HEK293 (cell line): ENCODE data around the gene ZFYVE28.

Experiments
- CTCF ChIA-PET: fragments of 350-600 bp; formaldehyde crosslinking; extraction: SDS; loops from one replicate; lab custom pipeline; 2021; ENCODE audit warnings: antibody characterized with exemption; lab: Yijun Ruan, JAX
- POLR2A ChIA-PET: fragments of 300-600 bp; formaldehyde crosslinking; extraction: SDS; loops from one replicate; lab custom pipeline; 2020; ENCODE audit warnings: antibody characterized with exemption, inconsistent platforms; lab: Yijun Ruan, JAX
- H3K27ac ChIP-seq: fragments of 200-500 bp; sonication (Bioruptor generic); 2 replicates; pipeline ENCODE4 v1.5.1; 2014; ENCODE audit warnings: low read depth, low read length, control low read depth, inconsistent platforms; ENCODE audit errors: extremely low read depth
- H3K36me3 ChIP-seq, 2 experiments: fragments of 200-500 bp in 1 of 2; sonication (Bioruptor generic) in 1 of 2; 1 replicate in 1 of 2; 2 replicates in 1 of 2; pipeline ENCODE4 v1.5.1; 2014 to 2017; ENCODE audit warnings: inconsistent platforms in 2 of 2, low read length in 2 of 2; ENCODE audit not compliant: control insufficient read depth in 2 of 2, insufficient read depth in 1 of 2
- H3K4me1 ChIP-seq: fragments of 200-500 bp; sonication (Bioruptor generic); 2 replicates; pipeline ENCODE4 v1.5.1; 2014; ENCODE audit warnings: mild to moderate bottlenecking, low read length, inconsistent platforms; ENCODE audit not compliant: control insufficient read depth, insufficient read depth
- H3K4me3 ChIP-seq: 2 replicates; pipeline ENCODE4 v1.5.1; 2011; ENCODE audit warnings: low read depth, mild to moderate bottlenecking, control low read depth, low read length, moderate library complexity
- H3K9me3 ChIP-seq: fragments of 200-500 bp; sonication (Bioruptor generic); 2 replicates; pipeline ENCODE4 v1.5.1; 2014; ENCODE audit warnings: low read depth, low read length, inconsistent platforms; ENCODE audit not compliant: control insufficient read depth, insufficient read depth
- HOXA7 ChIP-seq: sonication (generic); formaldehyde crosslinking; IDR thresholded peaks from 2 replicates; pipeline ENCODE4 v1.8.1; 2022; ENCODE audit warnings: missing genetic modification reagents, borderline replicate concordance
- KLF16 ChIP-seq: fragments of 450-650 bp; formaldehyde crosslinking; IDR thresholded peaks from 2 replicates; pipeline ENCODE4 v1.5.1; 2017; ENCODE audit warnings: missing biosample characterization, missing genetic modification characterization
- MEIS1 ChIP-seq: sonication (generic); formaldehyde crosslinking; IDR thresholded peaks from 2 replicates; pipeline ENCODE4 v1.8.1; 2022; ENCODE audit warnings: missing genetic modification reagents, mild to moderate bottlenecking, borderline replicate concordance
- PRDM4 ChIP-seq: fragments of 450-650 bp; formaldehyde crosslinking; IDR thresholded peaks from 2 replicates; pipeline ENCODE4 v1.5.1; 2017; ENCODE audit warnings: missing biosample characterization, missing genetic modification characterization
- REST ChIP-seq: fragments of 450-650 bp; formaldehyde crosslinking; IDR thresholded peaks from 2 replicates; pipeline ENCODE4 v1.5.1; 2016; ENCODE audit warnings: missing biosample characterization, missing genetic modification characterization
- TSHZ1 ChIP-seq: fragments of 450-650 bp; formaldehyde crosslinking; IDR thresholded peaks from 2 replicates; pipeline ENCODE4 v1.5.1; 2016; ENCODE audit warnings: missing biosample characterization, missing genetic modification characterization, borderline replicate concordance
- YY2 ChIP-seq: fragments of 450-650 bp; formaldehyde crosslinking; IDR thresholded peaks from 2 replicates; pipeline ENCODE4 v1.5.1; 2016; ENCODE audit warnings: missing biosample characterization, missing genetic modification characterization
- ZBTB26 ChIP-seq: fragments of 450-650 bp; formaldehyde crosslinking; optimal IDR thresholded peaks from 2 replicates; pipeline ENCODE3; 2016; ENCODE audit warnings: missing biosample characterization, mild to moderate bottlenecking, missing genetic modification characterization
- ZBTB49 ChIP-seq: fragments of 450-650 bp; formaldehyde crosslinking; IDR thresholded peaks from 2 replicates; pipeline ENCODE4 v1.5.1; 2016; ENCODE audit warnings: missing biosample characterization, missing genetic modification characterization, low read depth
- ZBTB8A ChIP-seq: fragments of 450-650 bp; formaldehyde crosslinking; IDR thresholded peaks from 2 replicates; pipeline ENCODE4 v1.5.1; 2016; ENCODE audit warnings: missing biosample characterization, missing genetic modification characterization
- ZIC2 ChIP-seq: fragments of 450-650 bp; formaldehyde crosslinking; IDR thresholded peaks from 2 replicates; pipeline ENCODE4 v1.5.1; 2016; ENCODE audit warnings: missing biosample characterization, missing genetic modification characterization
- ZNF175 ChIP-seq: fragments of 450-650 bp; formaldehyde crosslinking; IDR thresholded peaks from 2 replicates; pipeline ENCODE4 v1.5.1; 2016; ENCODE audit warnings: missing biosample characterization, missing genetic modification characterization
- ZNF184 ChIP-seq: fragments of 450-650 bp; IDR thresholded peaks from 2 replicates; pipeline ENCODE4 v1.5.1; 2018; ENCODE audit warnings: missing biosample characterization, mild to moderate bottlenecking, missing genetic modification characterization
- ZNF324 ChIP-seq: fragments of 450-650 bp; formaldehyde crosslinking; IDR thresholded peaks from 2 replicates; pipeline ENCODE4 v1.5.1; 2016; ENCODE audit warnings: missing biosample characterization, missing genetic modification characterization
- ZNF366 ChIP-seq: fragments of 450-650 bp; formaldehyde crosslinking; conservative IDR thresholded peaks from 2 replicates; pipeline ENCODE4 v1.5.1; 2016; ENCODE audit warnings: missing biosample characterization, missing genetic modification characterization
- ZNF416 ChIP-seq: fragments of 450-650 bp; formaldehyde crosslinking; IDR thresholded peaks from 2 replicates; pipeline ENCODE4 v1.5.1; 2016; ENCODE audit warnings: missing biosample characterization, missing genetic modification characterization
- ZNF529 ChIP-seq: fragments of 450-650 bp; formaldehyde crosslinking; IDR thresholded peaks from 2 replicates; pipeline ENCODE4 v1.5.1; 2017; ENCODE audit warnings: missing genetic modification characterization, missing biosample characterization; ENCODE audit not compliant: insufficient replicate concordance
- ZNF571 ChIP-seq: fragments of 450-650 bp; formaldehyde crosslinking; IDR thresholded peaks from 2 replicates; pipeline ENCODE4 v1.5.0; 2017; ENCODE audit warnings: missing biosample characterization, missing genetic modification characterization
- ZNF654 ChIP-seq: fragments of 450-650 bp; formaldehyde crosslinking; IDR thresholded peaks from 2 replicates; pipeline ENCODE4 v1.5.1; 2016; ENCODE audit warnings: low read depth, missing biosample characterization, missing genetic modification characterization
- ZNF658 ChIP-seq: fragments of 450-650 bp; formaldehyde crosslinking; IDR thresholded peaks from 2 replicates; pipeline ENCODE4; 2016; ENCODE audit warnings: missing biosample characterization, missing genetic modification characterization

The ZFYVE28 gene

GRCh38 chr4:2339458-2340271, 78.8 kb downstream of the ZFYVE28 start (continued):
- no peak for TF ChIP-seq ZNF529 (tag by site-specific recombination)

- H3K36me3 ChIP-seq = no peaks in the 10 kb centered on the region
- no peaks in the 10 kb centered on the region for H3K9me3 ChIP-seq
- ChIA-PET POLR2A (interaction anchor here (0.7 kb wide), 1 partner anchor 24 kb away, joined by 3 read pairs; no protein-coding TSS in a partner anchor), CTCF (no interaction called here)
- no peak overlapping the region for H3K4me3 ChIP-seq
- TF ChIP-seq REST (tag by site-specific recombination) = no peak
- no peak for TF ChIP-seq KLF16 (tag by site-specific recombination)
- no peak for TF ChIP-seq ZBTB26 (tag by site-specific recombination)
- no peak for TF ChIP-seq ZNF324
- no peak for TF ChIP-seq TSHZ1 (tag by site-specific recombination)
- no peak for TF ChIP-seq PRDM4 (tag by site-specific recombination)
- no peak for TF ChIP-seq ZNF366
- no peak for TF ChIP-seq HOXA7 (CRISPR knock-in tag)
- TF ChIP-seq ZBTB49 (tag by site-specific recombination) = no peak
- no peak for TF ChIP-seq ZNF654
- TF ChIP-seq ZNF571 (tag by site-specific recombination) = no peak
- no peak for TF ChIP-seq ZBTB8A
- TF ChIP-seq ZNF416 = no peak
- no peak for TF ChIP-seq ZNF175 (tag by site-specific recombination)
- TF ChIP-seq MEIS1 (CRISPR knock-in tag) = no peak
- TF ChIP-seq ZIC2 = no peak
- no peak for TF ChIP-seq YY2 (tag by site-specific recombination)
- TF ChIP-seq ZNF184 (tag by site-specific recombination) = no peak
- TF ChIP-seq ZNF658 (tag by site-specific recombination) = no peak
- TF ChIP-seq, all 188 proteins: peak for 0
- H3K4me1 ChIP-seq = no peaks in the 10 kb centered on the region
- H3K27ac ChIP-seq = no peak overlapping the region
Measured at GRCh38 chr4:2338754-2339457, 79.5 kb downstream of the ZFYVE28 start.
